ENCODE data around the gene PNPLA6. TPM values are rescaled to one million over a fixed set of nuclear protein-coding genes. Genes with fewer than 3 reads are reported as not detected.
A peak's percentile ranks its signal among the peaks of the same experiment; 100 is the strongest.

The PNPLA6 gene
- total and polyA plus RNA-seq, 2 experiments from 2014 or later = 66.6 to 135 TPM

GRCh38 chr19:7539827-7540425, 4.4 kb downstream of the PNPLA6 start (continued):
- TF ChIP-seq REST (IDR thresholded peaks at IDR 0.05; ENCODE audit: unreplicated experiment) (no peak), STAT1 (IDR thresholded peaks at IDR 0.05; ENCODE audit: unreplicated experiment) (no peak), POLR2AphosphoS5 (IDR thresholded peaks at IDR 0.05; ENCODE audit: low read depth) (no peak)

- H3K4me1 ChIP-seq (ENCODE audit: insufficient read depth) = no peaks in the 10 kb centered on the region
- peaks cover 17% of the 10 kb centered on the region for H3K36me3 Mint-ChIP-seq (ENCODE audit: low read depth)
- no peaks in the 10 kb centered on the region for H3K79me2 ChIP-seq (replicated peaks; ENCODE audit: insufficient read depth)
- H3K4me3 Mint-ChIP-seq = peak overlapping the region; percentile 45; the same call in 1 of the 3 replicates
- no peak overlapping the region for H3K27ac ChIP-seq (ENCODE audit: low read depth)
- no peaks in the 10 kb centered on the region for H3K9me2 ChIP-seq (ENCODE audit: insufficient read depth)
- H2AFZ ChIP-seq = no peak overlapping the region
- peak; percentile 99 for ATAC-seq
- H3K4me1 Mint-ChIP-seq = no peaks in the 10 kb centered on the region
- no peak overlapping the region for H3K27ac Mint-ChIP-seq
- H3K36me3 ChIP-seq (ENCODE audit: insufficient read depth) = no peaks in the 10 kb centered on the region; the same call in 1 of the 2 replicates
- H4K20me1 ChIP-seq (replicated peaks; ENCODE audit: insufficient read depth) = no peaks in the 10 kb centered on the region
- no peaks in the 10 kb centered on the region for H3K9me3 Mint-ChIP-seq
- H3K4me3 ChIP-seq = no peak overlapping the region
- no peaks in the 10 kb centered on the region for H3K27me3 ChIP-seq (ENCODE audit: insufficient read depth)
- peak; percentile 93 for DNase-seq (ENCODE audit: low spot score)
- H3F3A ChIP-seq (replicated peaks; ENCODE audit: low read depth) = no peaks in the 10 kb centered on the region; the same call in 1 of the 2 replicates
- H3K4me2 ChIP-seq = no peak overlapping the region
- peaks cover 10% of the 10 kb centered on the region for H3K27me3 Mint-ChIP-seq (ENCODE audit: insufficient read depth, low read depth, poor library complexity)
- no peak for TF ChIP-seq ZNF114 (CRISPR knock-in tag; IDR thresholded peaks at IDR 0.05)
- TF ChIP-seq, protein P1, sequence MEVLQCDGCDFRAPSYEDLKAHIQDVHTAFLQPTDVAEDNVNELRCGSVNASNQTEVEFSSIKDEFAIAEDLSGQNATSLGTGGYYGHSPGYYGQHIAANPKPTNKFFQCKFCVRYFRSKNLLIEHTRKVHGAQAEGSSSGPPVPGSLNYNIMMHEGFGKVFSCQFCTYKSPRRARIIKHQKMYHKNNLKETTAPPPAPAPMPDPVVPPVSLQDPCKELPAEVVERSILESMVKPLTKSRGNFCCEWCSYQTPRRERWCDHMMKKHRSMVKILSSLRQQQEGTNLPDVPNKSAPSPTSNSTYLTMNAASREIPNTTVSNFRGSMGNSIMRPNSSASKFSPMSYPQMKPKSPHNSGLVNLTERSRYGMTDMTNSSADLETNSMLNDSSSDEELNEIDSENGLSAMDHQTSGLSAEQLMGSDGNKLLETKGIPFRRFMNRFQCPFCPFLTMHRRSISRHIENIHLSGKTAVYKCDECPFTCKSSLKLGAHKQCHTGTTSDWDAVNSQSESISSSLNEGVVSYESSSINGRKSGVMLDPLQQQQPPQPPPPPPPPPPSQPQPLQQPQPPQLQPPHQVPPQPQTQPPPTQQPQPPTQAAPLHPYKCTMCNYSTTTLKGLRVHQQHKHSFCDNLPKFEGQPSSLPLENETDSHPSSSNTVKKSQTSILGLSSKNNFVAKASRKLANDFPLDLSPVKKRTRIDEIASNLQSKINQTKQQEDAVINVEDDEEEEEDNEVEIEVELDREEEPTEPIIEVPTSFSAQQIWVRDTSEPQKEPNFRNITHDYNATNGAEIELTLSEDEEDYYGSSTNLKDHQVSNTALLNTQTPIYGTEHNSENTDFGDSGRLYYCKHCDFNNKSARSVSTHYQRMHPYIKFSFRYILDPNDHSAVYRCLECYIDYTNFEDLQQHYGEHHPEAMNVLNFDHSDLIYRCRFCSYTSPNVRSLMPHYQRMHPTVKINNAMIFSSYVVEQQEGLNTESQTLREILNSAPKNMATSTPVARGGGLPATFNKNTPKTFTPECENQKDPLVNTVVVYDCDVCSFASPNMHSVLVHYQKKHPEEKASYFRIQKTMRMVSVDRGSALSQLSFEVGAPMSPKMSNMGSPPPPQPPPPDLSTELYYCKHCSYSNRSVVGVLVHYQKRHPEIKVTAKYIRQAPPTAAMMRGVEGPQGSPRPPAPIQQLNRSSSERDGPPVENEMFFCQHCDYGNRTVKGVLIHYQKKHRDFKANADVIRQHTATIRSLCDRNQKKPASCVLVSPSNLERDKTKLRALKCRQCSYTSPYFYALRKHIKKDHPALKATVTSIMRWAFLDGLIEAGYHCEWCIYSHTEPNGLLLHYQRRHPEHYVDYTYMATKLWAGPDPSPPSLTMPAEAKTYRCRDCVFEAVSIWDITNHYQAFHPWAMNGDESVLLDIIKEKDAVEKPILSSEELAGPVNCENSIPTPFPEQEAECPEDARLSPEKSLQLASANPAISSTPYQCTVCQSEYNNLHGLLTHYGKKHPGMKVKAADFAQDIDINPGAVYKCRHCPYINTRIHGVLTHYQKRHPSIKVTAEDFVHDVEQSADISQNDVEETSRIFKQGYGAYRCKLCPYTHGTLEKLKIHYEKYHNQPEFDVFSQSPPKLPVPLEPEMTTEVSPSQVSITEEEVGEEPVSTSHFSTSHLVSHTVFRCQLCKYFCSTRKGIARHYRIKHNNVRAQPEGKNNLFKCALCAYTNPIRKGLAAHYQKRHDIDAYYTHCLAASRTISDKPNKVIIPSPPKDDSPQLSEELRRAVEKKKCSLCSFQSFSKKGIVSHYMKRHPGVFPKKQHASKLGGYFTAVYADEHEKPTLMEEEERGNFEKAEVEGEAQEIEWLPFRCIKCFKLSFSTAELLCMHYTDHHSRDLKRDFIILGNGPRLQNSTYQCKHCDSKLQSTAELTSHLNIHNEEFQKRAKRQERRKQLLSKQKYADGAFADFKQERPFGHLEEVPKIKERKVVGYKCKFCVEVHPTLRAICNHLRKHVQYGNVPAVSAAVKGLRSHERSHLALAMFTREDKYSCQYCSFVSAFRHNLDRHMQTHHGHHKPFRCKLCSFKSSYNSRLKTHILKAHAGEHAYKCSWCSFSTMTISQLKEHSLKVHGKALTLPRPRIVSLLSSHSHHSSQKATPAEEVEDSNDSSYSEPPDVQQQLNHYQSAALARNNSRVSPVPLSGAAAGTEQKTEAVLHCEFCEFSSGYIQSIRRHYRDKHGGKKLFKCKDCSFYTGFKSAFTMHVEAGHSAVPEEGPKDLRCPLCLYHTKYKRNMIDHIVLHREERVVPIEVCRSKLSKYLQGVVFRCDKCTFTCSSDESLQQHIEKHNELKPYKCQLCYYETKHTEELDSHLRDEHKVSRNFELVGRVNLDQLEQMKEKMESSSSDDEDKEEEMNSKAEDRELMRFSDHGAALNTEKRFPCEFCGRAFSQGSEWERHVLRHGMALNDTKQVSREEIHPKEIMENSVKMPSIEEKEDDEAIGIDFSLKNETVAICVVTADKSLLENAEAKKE (CRISPR knock-in tag; IDR thresholded peaks at IDR 0.05) = no peak
- TF ChIP-seq, protein P2, sequence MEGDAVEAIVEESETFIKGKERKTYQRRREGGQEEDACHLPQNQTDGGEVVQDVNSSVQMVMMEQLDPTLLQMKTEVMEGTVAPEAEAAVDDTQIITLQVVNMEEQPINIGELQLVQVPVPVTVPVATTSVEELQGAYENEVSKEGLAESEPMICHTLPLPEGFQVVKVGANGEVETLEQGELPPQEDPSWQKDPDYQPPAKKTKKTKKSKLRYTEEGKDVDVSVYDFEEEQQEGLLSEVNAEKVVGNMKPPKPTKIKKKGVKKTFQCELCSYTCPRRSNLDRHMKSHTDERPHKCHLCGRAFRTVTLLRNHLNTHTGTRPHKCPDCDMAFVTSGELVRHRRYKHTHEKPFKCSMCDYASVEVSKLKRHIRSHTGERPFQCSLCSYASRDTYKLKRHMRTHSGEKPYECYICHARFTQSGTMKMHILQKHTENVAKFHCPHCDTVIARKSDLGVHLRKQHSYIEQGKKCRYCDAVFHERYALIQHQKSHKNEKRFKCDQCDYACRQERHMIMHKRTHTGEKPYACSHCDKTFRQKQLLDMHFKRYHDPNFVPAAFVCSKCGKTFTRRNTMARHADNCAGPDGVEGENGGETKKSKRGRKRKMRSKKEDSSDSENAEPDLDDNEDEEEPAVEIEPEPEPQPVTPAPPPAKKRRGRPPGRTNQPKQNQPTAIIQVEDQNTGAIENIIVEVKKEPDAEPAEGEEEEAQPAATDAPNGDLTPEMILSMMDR (conservative IDR thresholded peaks at IDR 0.05; ENCODE audit: low read depth in 2 of 2) = no peak
- TF ChIP-seq EZH2 (IDR thresholded peaks at IDR 0.05; ENCODE audit: low read depth, unreplicated experiment) = no peak
- no peak for TF ChIP-seq POLR2AphosphoS5 (IDR thresholded peaks at IDR 0.05; ENCODE audit: low read depth)
- TF ChIP-seq ZNF331 (CRISPR knock-in tag; IDR thresholded peaks at IDR 0.05; ENCODE audit: low read depth) = no peak
- no peak for TF ChIP-seq STAT1 (IDR thresholded peaks at IDR 0.05; ENCODE audit: unreplicated experiment)
- TF ChIP-seq JUNB (IDR thresholded peaks at IDR 0.05; ENCODE audit: unreplicated experiment) = no peak
- TF ChIP-seq EZH2phosphoT487 (IDR thresholded peaks at IDR 0.05; ENCODE audit: unreplicated experiment) = no peak
Observed at GRCh38 chr19:7540761-7541474, 5.4 kb downstream of the PNPLA6 start.
